K562 (cell line): ENCODE data around the gene WDCP. TPM values are rescaled to one million over a fixed set of nuclear protein-coding genes. Genes with fewer than 3 reads are reported as not detected.

Source experiments
- ATAC-seq: fragments of 200-7000 bp; cut with Tn5 transposase; 3 replicates; pipeline ENCODE4 v1.9.1; 2020; ENCODE audit warnings: moderate library complexity
- BruUV-seq: library from RNA; stranded (reverse); fragments of 400-500 nt; replicated peaks from 2 replicates; lab custom pipeline; 2021; lab: Mats Ljungman, UMichigan
- CTCF ChIA-PET: fragments of 300-600 bp; formaldehyde crosslinking; extraction: SDS; loops from one replicate; lab custom pipeline; 2021; ENCODE audit warnings: low intra/inter-chr PET ratio; lab: Yijun Ruan, JAX
- POLR2A ChIA-PET: fragments of 300-600, 350-650 bp; sonication (Branson Sonifier 250); formaldehyde crosslinking; extraction: SDS; loops from one replicate; lab custom pipeline; 2021; ENCODE audit warnings: antibody characterized with exemption, inconsistent platforms; lab: Yijun Ruan, JAX
- DNase-seq, 4 experiments: peaks; one replicate each; pipeline versions ENCODE4 v3.0.0 to v3.0.0-alpha.2; 2011 to 2018; ENCODE audit warnings: low spot score in 3 of 4, mixed read lengths in 3 of 4; ENCODE audit errors: extremely low read depth in 1 of 4
- FAIRE-seq: peaks from 2 replicates; lab custom pipeline; 2011; peaks lifted over from hg19 to GRCh38; lab: Jason Lieb, UNC
- H2AFZ ChIP-seq: 2 replicates; pipeline ENCODE4 v1.6.0; 2011; ENCODE audit warnings: low read depth, low read length, control low read depth, inconsistent platforms
- H3K27ac ChIP-seq: fragments of 200-600 bp; 3 replicates; pipeline ENCODE4 v1.8.0; 2011; ENCODE audit warnings: low read depth, mild to moderate bottlenecking, control low read depth, inconsistent platforms, low read length, moderate library complexity, mixed read lengths; ENCODE audit errors: extremely low read depth
- H3K27me3 ChIP-seq, 2 experiments: fragments of 300-600 bp in 1 of 2; 2 replicates in 1 of 2; 3 replicates in 1 of 2; pipeline versions ENCODE4 v1.6.0 to v1.8.0; 2011; ENCODE audit warnings: inconsistent platforms in 2 of 2, low read length in 2 of 2, mild to moderate bottlenecking in 1 of 2, mixed read lengths in 1 of 2, moderate library complexity in 1 of 2; ENCODE audit not compliant: control insufficient read depth in 2 of 2, insufficient read depth in 2 of 2
- H3K36me3 ChIP-seq: fragments of 300-600 bp; 3 replicates; pipeline ENCODE4 v1.8.0; 2011; ENCODE audit warnings: mild to moderate bottlenecking, low read length, inconsistent platforms; ENCODE audit not compliant: control insufficient read depth, insufficient read depth
- H3K4me1 ChIP-seq, 2 experiments: fragments of 200-600 bp in 1 of 2; replicated peaks in 1 of 2; 2 replicates in 1 of 2; 3 replicates in 1 of 2; pipeline versions ENCODE4 v1.5.1 to v1.8.0; 2011; ENCODE audit warnings: inconsistent platforms in 2 of 2, low read length in 2 of 2, mild to moderate bottlenecking in 1 of 2, mixed read lengths in 1 of 2, moderate library complexity in 1 of 2; ENCODE audit not compliant: control insufficient read depth in 2 of 2, insufficient read depth in 2 of 2
- H3K4me2 ChIP-seq: 2 replicates; pipeline ENCODE4 v1.6.1; 2011; ENCODE audit warnings: low read length, control low read depth, inconsistent platforms, mixed read lengths; ENCODE audit not compliant: insufficient read depth
- H3K4me3 ChIP-seq: fragments of 200-600 bp; sonication (generic), shearing (Covaris generic); 2 replicates; pipeline ENCODE4 v1.5.1; 2016; ENCODE audit warnings: control low read depth, inconsistent platforms
- H3K79me2 ChIP-seq: fragments of 200-600 bp; 3 replicates; pipeline ENCODE4 v1.8.0; 2011; ENCODE audit warnings: low read length, inconsistent platforms; ENCODE audit not compliant: control insufficient read depth, insufficient read depth
- H3K9ac ChIP-seq, 2 experiments: 2 replicates each; pipeline versions ENCODE4 v1.6.0 to v1.6.1; 2011; ENCODE audit warnings: low read depth in 2 of 2, low read length in 2 of 2, control low read depth in 1 of 2, inconsistent platforms in 1 of 2, mild to moderate bottlenecking in 1 of 2, mixed read lengths in 1 of 2; ENCODE audit not compliant: insufficient read depth in 1 of 2
- H3K9me1 ChIP-seq: one replicate; pipeline ENCODE4 v1.6.0; 2011; ENCODE audit warnings: inconsistent platforms, mild to moderate bottlenecking, low read length, moderate library complexity; ENCODE audit not compliant: control insufficient read depth, insufficient read depth
- H3K9me3 ChIP-seq: replicated peaks from 2 replicates; pipeline ENCODE4 v1.5.1; 2011; ENCODE audit warnings: low read depth, low read length, inconsistent platforms; ENCODE audit not compliant: control insufficient read depth, insufficient read depth
- H4K20me1 ChIP-seq: replicated peaks from 2 replicates; pipeline ENCODE4 v1.6.1; 2011; ENCODE audit warnings: low read length, inconsistent platforms, mixed read lengths; ENCODE audit not compliant: control insufficient read depth, insufficient read depth
- CREM ChIP-seq: IDR thresholded peaks from 2 replicates; pipeline ENCODE4 v1.6.1; 2014; ENCODE audit warnings: antibody characterized with exemption, low read depth
- DNMT1 ChIP-seq: fragments of 450-650 bp; IDR thresholded peaks from 2 replicates; pipeline ENCODE4 v1.6.1; 2016; ENCODE audit warnings: antibody characterized with exemption, mild to moderate bottlenecking
- ETV5 ChIP-seq: sonication (generic); formaldehyde crosslinking; IDR thresholded peaks from 2 replicates; pipeline ENCODE4 v1.4.0; 2020; ENCODE audit warnings: low read depth, mild to moderate bottlenecking, missing genetic modification reagents
- GTF2F1 ChIP-seq: IDR thresholded peaks from 2 replicates; pipeline ENCODE4 v1.6.1; 2011; ENCODE audit warnings: low read depth, low read length, improper control_type of control experiment
- HDAC2 ChIP-seq: fragments of 450-650 bp; IDR thresholded peaks from 2 replicates; pipeline ENCODE4 v1.6.1; 2016; ENCODE audit warnings: mild to moderate bottlenecking
- HNRNPL ChIP-seq: fragments of 200-400 bp; formaldehyde crosslinking; IDR thresholded peaks from 2 replicates; pipeline ENCODE4 v1.6.1; 2017; ENCODE audit warnings: low read depth, mild to moderate bottlenecking, low read length
- TFAM ChIP-seq: fragments of 250-450 bp; sonication (Bioruptor Pico); conservative IDR thresholded peaks from 2 replicates; pipeline ENCODE4 v1.5.0; 2021; ENCODE audit warnings: mild to moderate bottlenecking, moderate library complexity
- ZBTB12 ChIP-seq: fragments of 250-450 bp; sonication (Bioruptor Pico); IDR thresholded peaks from 2 replicates; pipeline ENCODE4 v1.4.0; 2020
- ZBTB33 ChIP-seq: sonication (generic); formaldehyde crosslinking; IDR thresholded peaks from 2 replicates; pipeline ENCODE4 v1.8.1; 2023; ENCODE audit warnings: mild to moderate bottlenecking, missing genetic modification reagents
- ZBTB7A ChIP-seq: IDR thresholded peaks from 2 replicates; pipeline ENCODE4 v1.6.1; 2011; ENCODE audit warnings: low read depth, mild to moderate bottlenecking, low read length, moderate library complexity, borderline replicate concordance; ENCODE audit not compliant: control insufficient read depth
- ZNF24 ChIP-seq: fragments of 450-650 bp; IDR thresholded peaks from 2 replicates; pipeline ENCODE4 v1.6.1; 2016
- ZNF354B ChIP-seq: fragments of 250-450 bp; sonication (Bioruptor Pico); IDR thresholded peaks from 2 replicates; pipeline ENCODE4 v1.4.0; 2020
- ZNF436 ChIP-seq: fragments of 250-450, 450-650 bp; sonication (Bioruptor Pico); formaldehyde crosslinking; IDR thresholded peaks from 2 replicates; pipeline ENCODE4 v1.7.0; 2020; ENCODE audit warnings: mild to moderate bottlenecking
- WGBS: fragments of 100-300 bp; shearing (Covaris generic); methylation state at CpG from one replicate; pipeline ENCODE4 v1.1.6; 2016; ENCODE audit warnings: low coverage, mixed read lengths; ENCODE audit not compliant: insufficient coverage; ENCODE audit errors: missing lambda C conversion rate; 5-methylcytosine and 5-hydroxymethylcytosine counted together
- in situ Hi-C: fragments of 300-500 bp; cut with MboI; formaldehyde crosslinking; loops from 4 replicates; pipeline ENCODE4 v1.15.0; 2018; ENCODE audit warnings: inconsistent platforms, mixed read lengths
- intact Hi-C: fragments of 100-400 bp; cut with micrococcal nuclease; formaldehyde crosslinking; loops from 2 replicates; pipeline ENCODE4 v1.14.2; 2022
- polyA plus RNA-seq, 8 experiments: library from polyadenylated mRNA; depleted of rRNA in 4 of 8; stranded (reverse) in 5 of 8; unstranded in 3 of 8; fragments of >200 nt; fragmentation: Nextera tagmentation in 2 of 8; fragmentation: Illumina TruSeq in 1 of 8; extraction: Ambion mirVana in 2 of 8; extraction: Trizol in 1 of 8; gene quantifications; 2 replicates each; pipeline versions ENCODE4 v1.2.1 to v1.2.3, GENCODE V29; 2011 to 2014; ENCODE audit warnings: inconsistent platforms in 1 of 8, missing spikeins in 1 of 8
- total RNA-seq, 7 experiments: library from RNA; depleted of rRNA in 6 of 7; stranded (reverse); fragments of >200 nt in 6 of 7; fragmentation: Illumina TruSeq in 2 of 7; extraction: Trizol in 2 of 7; gene quantifications; 2 replicates each; pipeline versions ENCODE4 v1.2.1 to v1.2.3, GENCODE V29; 2011 to 2021; ENCODE audit warnings: low replicate concordance in 1 of 7
- TF ChIP-seq, protein P1 (sequence below): fragments of 250-450 bp; sonication (Bioruptor Pico); IDR thresholded peaks from 2 replicates; pipeline ENCODE4 v1.9.0; 2021; ENCODE audit warnings: mild to moderate bottlenecking
- TF ChIP-seq, protein P2 (sequence below): IDR thresholded peaks from 2 replicates; pipeline ENCODE4 v1.6.1; 2016; ENCODE audit warnings: missing genetic modification characterization, missing compliant biosample characterization
- TF ChIP-seq, protein P3 (sequence below): fragments of 250-450 bp; sonication (Bioruptor Pico); IDR thresholded peaks from 2 replicates; pipeline ENCODE4 v1.8.0; 2022; ENCODE audit warnings: inconsistent platforms, mild to moderate bottlenecking, moderate library complexity, borderline replicate concordance

WDCP gene
- total and polyA plus RNA-seq, 9 of the 15 experiments (the other 6 are each of a cell fraction or from before 2014, with no cell fraction given) = 10.1 to 41.4 (median 21.8) TPM

DNA sequence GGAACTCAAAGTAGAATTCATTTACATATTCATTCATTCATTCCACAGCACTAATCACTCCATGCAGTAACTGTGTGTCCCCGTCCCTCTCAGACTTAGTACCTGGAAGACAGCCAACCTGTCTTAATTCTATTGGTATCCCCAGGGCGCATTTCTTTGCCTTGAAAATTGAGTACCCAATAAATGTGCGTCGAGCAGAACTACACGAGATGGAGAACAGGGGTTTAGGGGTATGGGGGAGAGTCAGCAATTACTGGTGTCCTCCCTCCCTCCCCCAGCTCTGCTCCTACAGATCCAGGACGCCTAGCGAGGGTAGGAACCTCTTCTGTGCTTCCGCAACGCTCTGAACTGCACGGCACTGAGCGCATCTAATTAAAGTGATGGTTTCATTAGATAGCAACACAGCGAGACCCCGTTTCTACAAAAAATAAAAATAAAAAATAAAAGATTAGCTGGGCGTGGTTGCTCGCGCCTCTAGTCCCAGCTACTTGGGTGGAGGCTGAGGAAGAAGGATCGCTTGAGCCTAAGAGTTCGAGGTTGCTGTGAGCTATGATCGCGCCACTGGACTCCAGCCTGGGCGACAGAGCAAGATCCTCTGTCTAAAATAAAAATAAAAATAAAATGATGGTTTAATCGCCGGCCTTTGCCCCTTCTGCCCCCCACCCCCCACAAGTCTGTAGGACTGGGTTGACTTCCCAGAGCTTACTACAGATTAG is 1.7 kb upstream of the WDCP start:
- ChIA-PET POLR2A (interaction anchor here (0.6 to 1.8 kb wide), 5 partner anchors 12 to 530 kb away, joined by 3 to 5 read pairs (median 3); no protein-coding TSS in a partner anchor), CTCF (interaction anchor here (0.6 kb wide), 1 partner anchor 103 kb away, joined by 4 read pairs; no protein-coding TSS in a partner anchor)
- Histone ChIP-seq H2AFZ (peak overlapping the region; percentile 69), H3K4me2 (peak overlapping the region; percentile 75), H3K27ac (no peak overlapping the region), H3K79me2 (peaks cover 29% of the 10 kb centered on the region), H3K9ac (peak overlapping the region; percentile 27 to 81; a peak in 3 of 4 replicates), H3K9me1 (no peaks in the 10 kb centered on the region), H3K27me3 (peaks cover 10 to 11% of the 10 kb centered on the region in 2 experiments; a peak in 4 of 5 replicates), H4K20me1 (no peaks in the 10 kb centered on the region; the same call in 1 of the 2 replicates), H3K4me1 (peaks cover 8 to 22% of the 10 kb centered on the region in 2 experiments; a peak in 4 of 5 replicates), H3K9me3 (no peaks in the 10 kb centered on the region), H3K36me3 (peaks cover 3% of the 10 kb centered on the region; the same call in 1 of the 3 replicates), H3K4me3 (peak overlapping the region; percentile 47)
- in situ Hi-C loops = no loop called here
- ATAC-seq (no peak), DNase-seq (peak in 2 of 4 experiments; percentile 21 to 50), FAIRE-seq (peak; percentile 44)
- WGBS = 25% methylated on average over 23 of the region's 23 CpGs
- no TSS peak for BruUV-seq
- intact Hi-C loops = no loop called here
- TF ChIP-seq ZBTB12 (CRISPR knock-in tag) = no peak
- TF ChIP-seq, protein P1, sequence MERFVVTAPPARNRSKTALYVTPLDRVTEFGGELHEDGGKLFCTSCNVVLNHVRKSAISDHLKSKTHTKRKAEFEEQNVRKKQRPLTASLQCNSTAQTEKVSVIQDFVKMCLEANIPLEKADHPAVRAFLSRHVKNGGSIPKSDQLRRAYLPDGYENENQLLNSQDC (CRISPR knock-in tag) = no peak
- TF ChIP-seq TFAM (CRISPR knock-in tag) = no peak
- no peak for TF ChIP-seq ZNF354B (CRISPR knock-in tag)
- no peak for TF ChIP-seq GTF2F1
- peak; percentile 61 for TF ChIP-seq ZNF24
- TF ChIP-seq, protein P2, sequence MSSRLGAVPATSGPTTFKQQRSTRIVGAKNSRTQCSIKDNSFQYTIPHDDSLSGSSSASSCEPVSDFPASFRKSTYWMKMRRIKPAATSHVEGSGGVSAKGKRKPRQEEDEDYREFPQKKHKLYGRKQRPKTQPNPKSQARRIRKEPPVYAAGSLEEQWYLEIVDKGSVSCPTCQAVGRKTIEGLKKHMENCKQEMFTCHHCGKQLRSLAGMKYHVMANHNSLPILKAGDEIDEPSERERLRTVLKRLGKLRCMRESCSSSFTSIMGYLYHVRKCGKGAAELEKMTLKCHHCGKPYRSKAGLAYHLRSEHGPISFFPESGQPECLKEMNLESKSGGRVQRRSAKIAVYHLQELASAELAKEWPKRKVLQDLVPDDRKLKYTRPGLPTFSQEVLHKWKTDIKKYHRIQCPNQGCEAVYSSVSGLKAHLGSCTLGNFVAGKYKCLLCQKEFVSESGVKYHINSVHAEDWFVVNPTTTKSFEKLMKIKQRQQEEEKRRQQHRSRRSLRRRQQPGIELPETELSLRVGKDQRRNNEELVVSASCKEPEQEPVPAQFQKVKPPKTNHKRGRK (tag) = no peak
- no peak for TF ChIP-seq ZBTB7A
- peak; percentile 90 for TF ChIP-seq ZBTB33 (CRISPR knock-in tag)
- TF ChIP-seq, protein P3, sequence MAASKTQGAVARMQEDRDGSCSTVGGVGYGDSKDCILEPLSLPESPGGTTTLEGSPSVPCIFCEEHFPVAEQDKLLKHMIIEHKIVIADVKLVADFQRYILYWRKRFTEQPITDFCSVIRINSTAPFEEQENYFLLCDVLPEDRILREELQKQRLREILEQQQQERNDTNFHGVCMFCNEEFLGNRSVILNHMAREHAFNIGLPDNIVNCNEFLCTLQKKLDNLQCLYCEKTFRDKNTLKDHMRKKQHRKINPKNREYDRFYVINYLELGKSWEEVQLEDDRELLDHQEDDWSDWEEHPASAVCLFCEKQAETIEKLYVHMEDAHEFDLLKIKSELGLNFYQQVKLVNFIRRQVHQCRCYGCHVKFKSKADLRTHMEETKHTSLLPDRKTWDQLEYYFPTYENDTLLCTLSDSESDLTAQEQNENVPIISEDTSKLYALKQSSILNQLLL (CRISPR knock-in tag) = no peak
- no peak for TF ChIP-seq DNMT1
- TF ChIP-seq ETV5 = no peak
- TF ChIP-seq HNRNPL = no peak
- 0 out of 2 replicates have a peak, but pooled peaks have one; percentile 4 for TF ChIP-seq CREM
- 0 out of 2 replicates have a peak, but pooled peaks have one; percentile 22 for TF ChIP-seq HDAC2
- no peak for TF ChIP-seq ZNF436 (CRISPR knock-in tag)
